GM12864 (cell line): ENCODE data around the gene CREG1.
"Not testable (repeated sequence)": the region's sequence is repeated elsewhere in the genome, so short reads cannot be mapped to it uniquely, and the experiment has no call there.

Experiments
- DNase-seq: peaks from one replicate; pipeline ENCODE4 v3.0.0-alpha.2; 2011; ENCODE audit warnings: low read depth
- H3K4me3 ChIP-seq: 2 replicates; pipeline ENCODE4 v1.5.1; 2011; ENCODE audit warnings: mild to moderate bottlenecking, low read depth, low read length, control low read depth
- CTCF ChIP-seq: IDR thresholded peaks from 2 replicates; pipeline ENCODE4 v1.5.1; 2011; ENCODE audit warnings: low read depth, mild to moderate bottlenecking, moderate library complexity, low read length, control low read depth, inconsistent platforms; ENCODE audit errors: missing control alignments

CREG1 gene

DNA sequence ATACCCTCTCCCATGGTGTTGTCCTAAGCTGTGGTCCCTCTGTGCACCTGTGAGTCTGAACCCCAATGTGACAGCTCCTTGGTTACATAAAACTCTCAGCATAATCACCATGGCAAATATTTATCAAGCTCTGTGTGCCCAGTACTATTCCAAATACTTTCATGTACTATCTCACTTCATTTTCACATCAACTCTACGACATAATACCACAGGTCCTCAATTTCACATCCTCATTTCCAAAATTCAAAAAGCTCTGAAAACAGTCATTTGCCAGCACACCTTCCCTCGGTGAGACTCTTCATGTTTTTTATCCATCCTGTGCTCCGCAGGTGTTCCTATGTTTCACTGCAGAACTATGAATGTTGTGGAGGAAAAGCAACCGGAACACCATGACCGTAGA is 12.4 kb upstream of the CREG1 start:
- no peak overlapping the region for H3K4me3 ChIP-seq
- DNase-seq = no peak
- TF ChIP-seq CTCF = no peak

DNA sequence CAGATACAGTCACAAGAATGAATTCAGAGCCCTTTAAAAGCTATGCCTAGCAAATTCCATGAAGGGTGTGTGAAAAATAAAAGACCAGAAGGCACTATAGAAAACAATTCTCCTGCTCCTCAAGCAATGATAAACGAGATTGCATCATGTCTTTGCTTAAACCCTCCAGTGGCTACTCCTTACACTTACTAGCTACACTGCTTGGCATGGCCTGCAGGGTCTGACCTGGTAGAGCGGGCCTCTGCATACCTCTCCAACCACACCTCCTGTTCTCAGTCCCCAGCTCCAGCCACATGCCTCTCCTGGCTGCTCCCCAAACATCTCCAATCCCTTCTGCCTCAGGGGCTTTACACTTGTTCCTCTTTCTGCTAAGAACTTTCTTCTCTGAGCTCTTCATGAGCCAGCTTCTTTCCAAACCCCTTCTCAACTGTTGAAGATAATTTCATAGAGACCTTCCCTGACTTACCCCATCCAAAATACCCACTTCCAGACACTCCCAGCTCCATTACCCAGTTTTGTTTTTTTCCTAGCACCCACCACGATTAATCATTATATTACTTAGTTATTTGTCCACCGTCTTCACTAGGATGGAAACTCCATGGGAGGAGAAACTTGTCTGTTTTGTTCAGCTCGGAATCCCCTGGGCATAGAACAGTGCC is 11.2 kb upstream of the CREG1 start:
- no peak for TF ChIP-seq CTCF
- DNase-seq = no peak
- H3K4me3 ChIP-seq = no peak overlapping the region

DNA sequence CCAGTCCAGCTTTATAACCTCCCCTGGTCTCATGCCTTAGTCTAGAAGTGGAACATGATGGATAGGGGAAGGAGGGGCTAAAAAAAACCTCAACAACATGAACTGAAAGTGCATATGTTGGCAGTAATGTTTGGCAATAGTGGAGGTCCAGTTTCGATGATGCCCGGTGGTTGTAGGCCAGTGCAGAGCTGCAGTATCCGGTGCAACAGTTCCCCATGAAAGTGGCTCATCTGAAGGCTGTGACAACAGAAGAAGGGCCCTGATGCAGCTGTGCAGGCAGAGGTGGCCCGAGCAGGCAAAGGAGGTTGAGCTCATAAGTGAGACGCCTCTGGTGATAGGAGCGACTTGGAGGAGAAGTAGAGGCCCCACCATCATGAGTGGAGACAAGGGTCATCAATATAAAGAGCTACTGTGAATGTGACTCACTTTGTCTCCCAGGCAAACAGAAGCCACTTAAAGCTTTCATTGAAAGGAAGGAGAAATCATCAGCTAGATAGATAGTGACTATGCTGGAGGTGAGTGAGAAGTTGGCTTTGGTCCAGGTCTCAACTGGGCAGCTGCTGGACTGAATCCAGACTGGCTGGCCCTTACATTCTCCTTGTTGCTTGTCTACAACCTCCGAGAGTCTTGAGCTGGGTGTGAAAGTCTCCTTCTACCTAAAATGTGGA is 10.2 kb upstream of the CREG1 start:
- DNase-seq = no peak
- no peak overlapping the region for H3K4me3 ChIP-seq
- TF ChIP-seq CTCF = no peak

DNA sequence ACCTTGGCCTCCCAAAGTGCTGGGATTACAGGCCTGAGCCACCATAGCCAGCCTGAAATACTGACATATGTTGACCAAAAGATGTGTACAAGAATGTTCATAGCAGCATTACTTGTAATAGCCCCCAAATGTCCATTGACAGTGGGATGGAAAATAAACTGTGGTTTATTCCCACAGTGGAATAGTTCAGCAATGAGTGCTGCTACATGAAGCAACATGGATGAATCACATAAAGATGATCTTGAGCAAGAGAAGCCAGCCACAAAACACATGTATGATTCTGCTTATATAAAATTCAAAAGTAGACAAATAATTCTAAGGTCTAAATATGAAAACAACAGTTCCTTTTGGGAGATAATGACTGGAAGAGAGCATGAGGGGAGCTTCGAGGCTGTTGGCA is 9.1 kb upstream of the CREG1 start:
- DNase-seq = no peak
- no peak overlapping the region for H3K4me3 ChIP-seq
- no peak for TF ChIP-seq CTCF

DNA sequence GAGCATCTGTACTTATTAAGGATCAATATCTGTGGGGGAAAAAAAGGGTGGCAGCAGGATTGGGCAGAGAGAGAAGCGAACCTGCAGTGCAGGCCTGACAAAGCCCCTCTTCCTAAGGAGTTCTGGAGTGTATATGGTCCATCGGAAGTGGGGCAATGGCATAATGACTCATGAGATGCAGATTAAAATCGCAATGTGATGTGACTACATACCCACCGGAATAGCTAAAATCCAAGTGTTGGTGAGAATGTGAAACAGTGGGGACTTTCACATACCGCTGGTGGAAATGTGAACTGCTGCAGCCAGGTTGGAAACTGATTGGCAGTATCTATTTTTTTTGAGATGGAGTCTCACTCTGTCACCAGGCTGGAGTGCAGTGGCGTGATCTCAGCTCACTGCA is 8.2 kb upstream of the CREG1 start:
- no peak overlapping the region for H3K4me3 ChIP-seq
- TF ChIP-seq CTCF = no peak
- DNase-seq = no peak

GRCh38 chr1:167555971-167556714 is 2.6 kb upstream of the CREG1 start:
- H3K4me3 ChIP-seq = no peak overlapping the region
- DNase-seq = peak; percentile 55
- peak; percentile 91 for TF ChIP-seq CTCF

DNA sequence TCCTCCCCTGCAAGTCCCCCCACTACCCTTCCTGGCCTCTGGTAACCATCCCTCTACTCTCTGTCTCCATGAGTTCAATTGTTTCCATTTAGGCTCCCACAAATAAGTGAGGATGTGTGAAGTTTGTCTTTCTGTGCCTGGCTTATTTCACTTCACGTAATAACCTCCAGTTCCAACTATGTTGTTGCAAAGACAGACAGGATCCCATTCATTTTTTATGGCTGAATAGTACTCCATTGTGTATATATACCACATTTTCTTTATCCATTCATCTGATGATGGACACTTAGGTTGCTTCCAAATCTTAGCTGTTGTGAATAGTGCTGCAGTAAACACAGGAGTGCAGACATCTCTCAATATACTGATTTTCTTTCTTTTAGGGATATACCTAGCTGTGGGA is 1.5 kb upstream of the CREG1 start:
- not testable (repeated sequence) for DNase-seq, H3K4me3 ChIP-seq
